Mammary epithelial cell (primary cell): Measurements from ENCODE around the gene GYS2.

Experiments used
- CTCF ChIP-seq, 2 donors: IDR thresholded peaks in 1 of 2; conservative IDR thresholded peaks in 1 of 2; 2 replicates each; pipeline ENCODE4 v1.5.1; 2011 to 2012; ENCODE audit warnings: inconsistent platforms in 2 of 2, low read length in 2 of 2, mild to moderate bottlenecking in 2 of 2, control low read depth in 1 of 2, low read depth in 1 of 2; ENCODE audit not compliant: insufficient read depth in 1 of 2; ENCODE audit errors: extremely low read depth in 1 of 2
- EZH2 ChIP-seq: IDR thresholded peaks from 2 replicates; pipeline ENCODE4 v1.6.1; 2012; ENCODE audit warnings: low read length, inconsistent platforms, borderline replicate concordance

GRCh38 chr12:21599143-21599999 is 5.3 kb downstream of the GYS2 start:
- TF ChIP-seq EZH2: no peak
- no peak for TF ChIP-seq CTCF (conservative IDR thresholded peaks at IDR 0.05 in 1 of 2, IDR thresholded peaks at IDR 0.05 in 1 of 2; ENCODE audit: extremely low read depth in 1 of 2, insufficient read depth in 1 of 2, low read depth in 1 of 2, low read length in 2 of 2)
